K562 (cell line): Measurements from ENCODE around the gene PRKRIP1. TPM values are rescaled to one million over a fixed set of nuclear protein-coding genes. Genes with fewer than 3 reads are reported as not detected.
A peak's percentile ranks its signal among the peaks of the same experiment; 100 is the strongest.

Experiments used
- ATAC-seq: fragments of 200-7000 bp; cut with Tn5 transposase; 3 replicates; pipeline ENCODE4 v1.9.1; 2020; ENCODE audit warnings: moderate library complexity
- BruUV-seq: library from RNA; stranded (reverse); fragments of 400-500 nt; replicated peaks from 2 replicates; lab custom pipeline; 2021; lab: Mats Ljungman, UMichigan
- CTCF ChIA-PET: fragments of 300-600 bp; formaldehyde crosslinking; extraction: SDS; loops from one replicate; lab custom pipeline; 2021; ENCODE audit warnings: low intra/inter-chr PET ratio; lab: Yijun Ruan, JAX
- POLR2A ChIA-PET: fragments of 300-600, 350-650 bp; sonication (Branson Sonifier 250); formaldehyde crosslinking; extraction: SDS; loops from one replicate; lab custom pipeline; 2021; ENCODE audit warnings: antibody characterized with exemption, inconsistent platforms; lab: Yijun Ruan, JAX
- DNase-seq, 4 experiments: peaks; one replicate each; pipeline versions ENCODE4 v3.0.0 to v3.0.0-alpha.2; 2011 to 2018; ENCODE audit warnings: low spot score in 3 of 4, mixed read lengths in 3 of 4; ENCODE audit errors: extremely low read depth in 1 of 4
- FAIRE-seq: peaks from 2 replicates; lab custom pipeline; 2011; peaks lifted over from hg19 to GRCh38; lab: Jason Lieb, UNC
- H2AFZ ChIP-seq: 2 replicates; pipeline ENCODE4 v1.6.0; 2011; ENCODE audit warnings: low read depth, low read length, control low read depth, inconsistent platforms
- H3K27ac ChIP-seq: fragments of 200-600 bp; 3 replicates; pipeline ENCODE4 v1.8.0; 2011; ENCODE audit warnings: low read depth, mild to moderate bottlenecking, control low read depth, inconsistent platforms, low read length, moderate library complexity, mixed read lengths; ENCODE audit errors: extremely low read depth
- H3K27me3 ChIP-seq, 2 experiments: fragments of 300-600 bp in 1 of 2; 2 replicates in 1 of 2; 3 replicates in 1 of 2; pipeline versions ENCODE4 v1.6.0 to v1.8.0; 2011; ENCODE audit warnings: inconsistent platforms in 2 of 2, low read length in 2 of 2, mild to moderate bottlenecking in 1 of 2, mixed read lengths in 1 of 2, moderate library complexity in 1 of 2; ENCODE audit not compliant: control insufficient read depth in 2 of 2, insufficient read depth in 2 of 2
- H3K36me3 ChIP-seq: fragments of 300-600 bp; 3 replicates; pipeline ENCODE4 v1.8.0; 2011; ENCODE audit warnings: mild to moderate bottlenecking, low read length, inconsistent platforms; ENCODE audit not compliant: control insufficient read depth, insufficient read depth
- H3K4me1 ChIP-seq, 2 experiments: fragments of 200-600 bp in 1 of 2; replicated peaks in 1 of 2; 2 replicates in 1 of 2; 3 replicates in 1 of 2; pipeline versions ENCODE4 v1.5.1 to v1.8.0; 2011; ENCODE audit warnings: inconsistent platforms in 2 of 2, low read length in 2 of 2, mild to moderate bottlenecking in 1 of 2, mixed read lengths in 1 of 2, moderate library complexity in 1 of 2; ENCODE audit not compliant: control insufficient read depth in 2 of 2, insufficient read depth in 2 of 2
- H3K4me2 ChIP-seq: 2 replicates; pipeline ENCODE4 v1.6.1; 2011; ENCODE audit warnings: low read length, control low read depth, inconsistent platforms, mixed read lengths; ENCODE audit not compliant: insufficient read depth
- H3K4me3 ChIP-seq: fragments of 200-600 bp; sonication (generic), shearing (Covaris generic); 2 replicates; pipeline ENCODE4 v1.5.1; 2016; ENCODE audit warnings: control low read depth, inconsistent platforms
- H3K79me2 ChIP-seq: fragments of 200-600 bp; 3 replicates; pipeline ENCODE4 v1.8.0; 2011; ENCODE audit warnings: low read length, inconsistent platforms; ENCODE audit not compliant: control insufficient read depth, insufficient read depth
- H3K9ac ChIP-seq, 2 experiments: 2 replicates each; pipeline versions ENCODE4 v1.6.0 to v1.6.1; 2011; ENCODE audit warnings: low read depth in 2 of 2, low read length in 2 of 2, control low read depth in 1 of 2, inconsistent platforms in 1 of 2, mild to moderate bottlenecking in 1 of 2, mixed read lengths in 1 of 2; ENCODE audit not compliant: insufficient read depth in 1 of 2
- H3K9me1 ChIP-seq: one replicate; pipeline ENCODE4 v1.6.0; 2011; ENCODE audit warnings: inconsistent platforms, mild to moderate bottlenecking, low read length, moderate library complexity; ENCODE audit not compliant: control insufficient read depth, insufficient read depth
- H3K9me3 ChIP-seq: replicated peaks from 2 replicates; pipeline ENCODE4 v1.5.1; 2011; ENCODE audit warnings: low read depth, low read length, inconsistent platforms; ENCODE audit not compliant: control insufficient read depth, insufficient read depth
- H4K20me1 ChIP-seq: replicated peaks from 2 replicates; pipeline ENCODE4 v1.6.1; 2011; ENCODE audit warnings: low read length, inconsistent platforms, mixed read lengths; ENCODE audit not compliant: control insufficient read depth, insufficient read depth
- BCL6 ChIP-seq: fragments of 250-450 bp; sonication (Bioruptor Pico); IDR thresholded peaks from 2 replicates; pipeline ENCODE4 v1.4.0; 2020
- CTBP1 ChIP-seq: fragments of 450-650 bp; IDR thresholded peaks from 2 replicates; pipeline ENCODE4 v1.6.1; 2016; ENCODE audit warnings: borderline replicate concordance
- FOXK1 ChIP-seq: sonication (generic); formaldehyde crosslinking; IDR thresholded peaks from 2 replicates; pipeline ENCODE4 v1.8.0; 2022; ENCODE audit warnings: missing genetic modification reagents, mild to moderate bottlenecking, borderline replicate concordance
- NR2C1 ChIP-seq, 2 experiments: fragments of 450-650 bp; IDR thresholded peaks; 2 replicates each; pipeline ENCODE4 v1.6.1; 2017; ENCODE audit warnings: mild to moderate bottlenecking in 2 of 2, antibody characterized with exemption in 1 of 2, inconsistent platforms in 1 of 2, missing compliant biosample characterization in 1 of 2, missing genetic modification characterization in 1 of 2
- ZNF121 ChIP-seq: sonication (generic); formaldehyde crosslinking; conservative IDR thresholded peaks from 2 replicates; pipeline ENCODE4 v1.8.0; 2022; ENCODE audit warnings: missing genetic modification reagents
- WGBS: fragments of 100-300 bp; shearing (Covaris generic); methylation state at CpG from one replicate; pipeline ENCODE4 v1.1.6; 2016; ENCODE audit warnings: low coverage, mixed read lengths; ENCODE audit not compliant: insufficient coverage; ENCODE audit errors: missing lambda C conversion rate; 5-methylcytosine and 5-hydroxymethylcytosine counted together
- in situ Hi-C: fragments of 300-500 bp; cut with MboI; formaldehyde crosslinking; loops from 4 replicates; pipeline ENCODE4 v1.15.0; 2018; ENCODE audit warnings: inconsistent platforms, mixed read lengths
- intact Hi-C: fragments of 100-400 bp; cut with micrococcal nuclease; formaldehyde crosslinking; loops from 2 replicates; pipeline ENCODE4 v1.14.2; 2022
- polyA plus RNA-seq, 8 experiments: library from polyadenylated mRNA; depleted of rRNA in 4 of 8; stranded (reverse) in 5 of 8; unstranded in 3 of 8; fragments of >200 nt; fragmentation: Nextera tagmentation in 2 of 8; fragmentation: Illumina TruSeq in 1 of 8; extraction: Ambion mirVana in 2 of 8; extraction: Trizol in 1 of 8; gene quantifications; 2 replicates each; pipeline versions ENCODE4 v1.2.1 to v1.2.3, GENCODE V29; 2011 to 2014; ENCODE audit warnings: inconsistent platforms in 1 of 8, missing spikeins in 1 of 8
- total RNA-seq, 7 experiments: library from RNA; depleted of rRNA in 6 of 7; stranded (reverse); fragments of >200 nt in 6 of 7; fragmentation: Illumina TruSeq in 2 of 7; extraction: Trizol in 2 of 7; gene quantifications; 2 replicates each; pipeline versions ENCODE4 v1.2.1 to v1.2.3, GENCODE V29; 2011 to 2021; ENCODE audit warnings: low replicate concordance in 1 of 7
- TF ChIP-seq, protein P1 (sequence below): fragments of 250-450 bp; sonication (Bioruptor Pico); IDR thresholded peaks from 2 replicates; pipeline ENCODE4 v1.4.0; 2020

Gene PRKRIP1
- total and polyA plus RNA-seq, 9 of the 15 experiments (the other 6 are each of a cell fraction or from before 2014, with no cell fraction given), result 14.9 to 52.1 (median 19.8) TPM

DNA sequence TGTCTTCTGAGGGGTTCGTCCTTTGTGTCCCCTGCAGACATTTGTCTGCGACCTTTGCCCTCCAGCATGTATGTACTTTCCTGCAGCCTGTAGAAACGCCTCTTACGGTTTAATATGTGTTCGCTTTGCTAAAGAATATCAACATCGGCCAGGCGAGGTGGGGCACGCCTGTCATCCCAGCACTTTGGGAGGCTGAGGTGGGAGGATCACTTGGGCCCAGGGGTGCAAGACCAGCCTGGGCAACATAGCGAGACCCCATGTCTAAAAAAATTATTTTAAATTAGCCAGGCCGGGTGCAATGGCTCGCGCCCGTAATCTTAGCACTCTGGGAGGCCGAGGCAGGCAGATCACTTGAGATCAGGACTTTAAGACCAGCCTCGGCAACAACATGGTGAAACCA, 53.0 kb downstream of the PRKRIP1 start:
- no TSS peak for BruUV-seq
- Histone ChIP-seq H3K36me3 (peaks cover 17% of the 10 kb centered on the region; the same call in 1 of the 3 replicates), H3K4me3 (no peak overlapping the region), H3K27ac (no peak overlapping the region), H3K4me2 (no peak overlapping the region), H3K9me1 (no peaks in the 10 kb centered on the region), H2AFZ (no peak overlapping the region), H3K9me3 (no peaks in the 10 kb centered on the region), H3K79me2 (no peaks in the 10 kb centered on the region), H3K9ac (no peak overlapping the region), H4K20me1 (no peaks in the 10 kb centered on the region), H3K27me3 (no peaks in the 10 kb centered on the region), H3K4me1 (peaks cover 16 to 44% of the 10 kb centered on the region in 2 experiments)
- ChIA-PET CTCF (no interaction called here), POLR2A (interaction anchor here (0.7 to 1.0 kb wide), 2 partner anchors 9 to 143 kb away, joined by 4 read pairs; no protein-coding TSS in a partner anchor)
- 94% methylated on average over 15 of the region's 15 CpGs for WGBS
- TF ChIP-seq FOXK1 (CRISPR knock-in tag) (no peak), CTBP1 (no peak), NR2C1 (IDR thresholded peaks at IDR 0.05) (peak; percentile 34; the same call in 1 of the 2 replicates), NR2C1 (tag; IDR thresholded peaks at IDR 0.05) (0 out of 2 replicates have a peak, but pooled peaks have one; percentile 19), BCL6 (CRISPR knock-in tag) (no peak), ZNF121 (peak; percentile 74)
- TF ChIP-seq, protein P1, sequence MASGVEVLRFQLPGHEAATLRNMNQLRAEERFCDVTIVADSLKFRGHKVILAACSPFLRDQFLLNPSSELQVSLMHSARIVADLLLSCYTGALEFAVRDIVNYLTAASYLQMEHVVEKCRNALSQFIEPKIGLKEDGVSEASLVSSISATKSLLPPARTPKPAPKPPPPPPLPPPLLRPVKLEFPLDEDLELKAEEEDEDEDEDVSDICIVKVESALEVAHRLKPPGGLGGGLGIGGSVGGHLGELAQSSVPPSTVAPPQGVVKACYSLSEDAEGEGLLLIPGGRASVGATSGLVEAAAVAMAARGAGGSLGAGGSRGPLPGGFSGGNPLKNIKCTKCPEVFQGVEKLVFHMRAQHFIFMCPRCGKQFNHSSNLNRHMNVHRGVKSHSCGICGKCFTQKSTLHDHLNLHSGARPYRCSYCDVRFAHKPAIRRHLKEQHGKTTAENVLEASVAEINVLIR (CRISPR knock-in tag), result no peak
- no peak for FAIRE-seq
- no peak for ATAC-seq
- no peak for DNase-seq
- intact Hi-C loops, result no loop called here
- in situ Hi-C loops, result no loop called here
